Loucy (cell line): Measurements from ENCODE around the gene RASGRP3.

Experiments used
- EZH2phosphoT487 ChIP-seq: fragments of 200-600 bp; IDR thresholded peaks from 2 replicates; pipeline ENCODE4 v1.6.1; 2018; ENCODE audit warnings: antibody characterized with exemption, mild to moderate bottlenecking, moderate library complexity, borderline replicate concordance
- TF ChIP-seq, protein P1 (sequence below): fragments of 200-600 bp; sonication (generic); conservative IDR thresholded peaks from 2 replicates; pipeline ENCODE4 v1.5.1; 2014; ENCODE audit warnings: mild to moderate bottlenecking, antibody characterized with exemption, low read length

DNA sequence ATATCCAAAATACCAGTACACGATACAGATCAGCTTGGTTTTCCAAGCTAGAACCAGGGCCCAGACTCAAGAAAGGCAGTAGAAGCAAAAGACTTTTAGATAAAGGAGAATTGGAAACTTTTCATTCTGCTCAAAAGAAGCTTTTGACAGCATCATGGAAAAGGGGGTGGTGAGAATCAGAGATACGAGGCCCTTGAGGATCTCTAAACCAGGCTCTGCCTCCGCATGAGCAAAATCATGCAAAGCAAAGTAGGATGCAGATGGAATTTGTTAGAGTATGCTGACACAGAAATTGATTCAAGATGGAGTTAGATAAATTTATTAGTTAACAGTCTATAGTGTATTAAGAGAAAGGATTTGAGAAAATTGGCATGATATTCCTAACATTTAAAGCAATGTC lies 82.9 kb downstream of the RASGRP3 start:
- TF ChIP-seq, protein P1, sequence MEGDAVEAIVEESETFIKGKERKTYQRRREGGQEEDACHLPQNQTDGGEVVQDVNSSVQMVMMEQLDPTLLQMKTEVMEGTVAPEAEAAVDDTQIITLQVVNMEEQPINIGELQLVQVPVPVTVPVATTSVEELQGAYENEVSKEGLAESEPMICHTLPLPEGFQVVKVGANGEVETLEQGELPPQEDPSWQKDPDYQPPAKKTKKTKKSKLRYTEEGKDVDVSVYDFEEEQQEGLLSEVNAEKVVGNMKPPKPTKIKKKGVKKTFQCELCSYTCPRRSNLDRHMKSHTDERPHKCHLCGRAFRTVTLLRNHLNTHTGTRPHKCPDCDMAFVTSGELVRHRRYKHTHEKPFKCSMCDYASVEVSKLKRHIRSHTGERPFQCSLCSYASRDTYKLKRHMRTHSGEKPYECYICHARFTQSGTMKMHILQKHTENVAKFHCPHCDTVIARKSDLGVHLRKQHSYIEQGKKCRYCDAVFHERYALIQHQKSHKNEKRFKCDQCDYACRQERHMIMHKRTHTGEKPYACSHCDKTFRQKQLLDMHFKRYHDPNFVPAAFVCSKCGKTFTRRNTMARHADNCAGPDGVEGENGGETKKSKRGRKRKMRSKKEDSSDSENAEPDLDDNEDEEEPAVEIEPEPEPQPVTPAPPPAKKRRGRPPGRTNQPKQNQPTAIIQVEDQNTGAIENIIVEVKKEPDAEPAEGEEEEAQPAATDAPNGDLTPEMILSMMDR = no peak
- TF ChIP-seq EZH2phosphoT487 = no peak
